ENCODE results near the gene MYBPHL. TPM values are rescaled to one million over a fixed set of nuclear protein-coding genes. Genes with fewer than 3 reads are reported as not detected.

Gene MYBPHL
- total RNA-seq, 1 donor, result not detected

DNA sequence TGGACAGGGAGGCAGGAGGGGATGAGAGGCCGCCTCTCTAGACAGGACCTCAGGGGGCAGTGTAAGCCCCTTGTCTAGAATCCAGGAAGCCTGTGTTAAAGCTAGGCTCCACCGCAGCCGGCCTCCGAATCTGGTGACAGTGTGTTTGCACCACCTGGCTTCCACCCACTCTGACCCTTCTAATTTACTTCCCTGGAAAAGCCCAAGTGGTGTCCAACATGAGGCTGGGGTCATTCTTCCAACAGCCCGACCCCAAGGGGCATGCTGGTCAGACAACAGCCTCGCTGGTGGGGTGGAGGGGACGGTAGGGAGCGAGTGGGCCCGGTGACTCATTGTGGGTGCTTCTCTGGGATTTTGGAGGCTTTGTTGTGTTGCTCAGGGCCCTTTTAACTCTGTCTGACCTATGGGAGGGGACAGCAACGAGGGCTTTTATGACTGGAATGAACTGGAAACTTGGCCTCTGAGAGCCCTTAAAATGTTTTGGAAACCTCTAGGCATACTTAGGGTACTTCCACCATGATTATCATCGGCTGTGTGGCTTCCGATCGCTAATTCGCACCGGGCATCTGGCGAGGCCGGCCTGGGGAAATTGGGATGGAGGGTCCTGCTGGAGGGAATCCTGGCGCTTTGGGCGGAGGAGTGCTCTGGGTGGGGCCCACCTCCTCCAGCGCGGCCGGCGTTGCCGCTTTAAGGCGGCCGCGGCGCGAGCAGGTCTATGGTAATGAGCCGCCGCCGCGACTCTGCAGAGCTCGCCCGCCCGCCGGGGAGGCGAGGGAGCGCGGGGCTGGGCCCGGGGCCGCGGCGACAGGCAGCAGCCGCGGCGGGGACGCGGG lies 57.8 kb downstream of the MYBPHL start, which contains the start of gene CELSR2:
Gene CELSR2 (plus strand): TSS at position 743 of the 833 bp plus-strand sequence. CDS start 541 bp downstream, outside the sequence.
- H3K4me1 ChIP-seq (ENCODE audit: insufficient read depth, low read length), result peaks cover 12% of the 10 kb centered on the region
- H3K4me3 ChIP-seq (ENCODE audit: low read length), result peak within 1 kb of the TSS; percentile 38

DNA sequence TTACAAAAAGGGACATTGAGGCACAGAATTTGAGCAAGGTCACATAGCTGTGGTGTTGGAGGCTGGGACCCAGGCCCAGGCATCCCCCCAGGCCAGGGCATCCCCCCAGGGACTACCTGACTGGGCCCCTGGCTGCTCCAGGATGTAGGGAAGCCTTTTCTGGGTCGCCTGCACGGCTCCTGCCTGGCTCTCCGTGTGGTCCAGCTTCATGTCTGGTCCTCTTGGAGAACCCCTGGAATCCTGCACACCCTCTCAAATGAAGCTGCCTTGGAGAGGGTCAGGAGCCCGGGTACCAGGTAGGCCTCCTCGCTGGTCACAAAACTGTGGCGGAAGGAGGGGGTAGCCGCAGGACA lies 58.4 kb downstream of the MYBPHL start:
- Histone ChIP-seq H3K4me3 (ENCODE audit: low read length) (no peak overlapping the region), H3K9me3 (ENCODE audit: low read depth, low read length) (no peaks in the 10 kb centered on the region), H3K4me1 (ENCODE audit: insufficient read depth, low read length) (peaks cover 12% of the 10 kb centered on the region), H3K27me3 (ENCODE audit: insufficient read depth, low read length) (peaks cover 10% of the 10 kb centered on the region)

More for the DNA sequence above, 57.8 kb downstream of the MYBPHL start, which contains the start of gene CELSR2:
- H3K9me3 ChIP-seq (ENCODE audit: low read depth, low read length), result no peaks in the 10 kb centered on the region
- peaks cover 10% of the 10 kb centered on the region for H3K27me3 ChIP-seq (ENCODE audit: insufficient read depth, low read length)

DNA sequence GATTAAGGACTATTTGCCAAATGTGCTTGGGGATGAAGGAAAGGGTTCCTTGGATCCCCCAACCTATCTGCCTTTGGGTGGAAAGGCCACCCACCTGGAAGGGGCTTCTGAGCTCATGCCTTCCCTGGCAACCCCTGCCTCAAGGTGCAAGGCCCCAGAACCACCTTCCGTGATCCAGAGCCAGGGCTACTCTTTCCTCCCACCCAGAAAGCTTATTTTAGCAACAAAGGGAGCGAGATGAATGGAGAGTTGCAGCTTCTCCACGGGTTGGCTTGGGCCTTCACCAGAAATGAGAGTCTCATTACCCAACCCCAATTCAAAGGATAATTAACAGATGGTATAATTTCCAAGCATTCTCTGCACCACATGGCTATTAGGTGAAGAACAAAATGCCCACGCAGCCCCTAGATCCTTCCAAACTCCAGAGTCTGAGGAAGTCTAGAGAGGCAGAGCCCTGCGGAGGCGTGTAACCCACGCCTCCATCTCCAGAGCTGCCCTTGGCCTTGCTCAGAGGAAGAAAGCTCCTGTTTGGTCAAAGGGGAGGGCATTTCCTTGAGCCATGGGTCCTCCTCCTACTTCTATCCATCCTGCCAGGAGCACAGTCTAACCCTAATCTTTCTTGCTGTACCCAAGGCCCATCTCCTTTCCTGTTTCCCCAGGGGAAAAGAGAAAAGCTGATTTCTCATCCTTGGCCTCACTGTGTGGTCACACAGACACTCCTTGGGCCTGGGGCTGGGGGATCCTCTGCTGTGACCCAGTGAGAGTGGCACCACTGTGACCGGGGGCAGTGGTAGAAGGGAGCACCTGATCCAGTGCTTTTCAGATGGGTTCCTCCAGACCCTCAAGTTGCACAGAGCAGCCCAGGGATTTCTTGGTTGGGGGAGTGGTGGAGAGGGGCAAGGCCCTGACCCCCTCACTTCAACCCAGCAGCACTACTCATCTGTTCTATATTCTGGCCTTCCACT lies 59.1 kb downstream of the MYBPHL start:
- H3K27me3 ChIP-seq (ENCODE audit: insufficient read depth, low read length), result peaks cover 10% of the 10 kb centered on the region
- H3K4me1 ChIP-seq (ENCODE audit: insufficient read depth, low read length), result peaks cover 12% of the 10 kb centered on the region
- no peak overlapping the region for H3K4me3 ChIP-seq (ENCODE audit: low read length)
- H3K9me3 ChIP-seq (ENCODE audit: low read depth, low read length), result no peaks in the 10 kb centered on the region

DNA sequence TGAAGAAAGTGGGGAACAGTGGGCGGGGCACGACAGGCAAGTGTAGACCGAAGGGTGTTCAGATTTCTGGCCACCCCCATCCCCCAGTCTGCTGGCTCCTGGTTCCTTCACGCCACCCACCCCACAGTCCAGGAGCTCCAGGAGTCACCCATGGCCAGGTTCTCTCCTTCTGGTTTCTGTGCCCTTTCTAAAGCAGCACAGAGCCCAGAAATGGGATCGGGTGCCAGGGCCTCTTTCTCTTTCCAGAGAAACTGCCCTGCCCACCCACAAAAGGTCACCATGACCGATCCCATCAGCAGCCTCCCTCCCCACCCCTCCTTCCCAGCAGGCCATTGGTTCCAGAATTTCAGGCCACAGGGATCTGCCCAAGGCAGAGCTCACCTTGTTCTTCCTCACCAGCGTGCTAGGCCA lies 60.7 kb downstream of the MYBPHL start:
- Histone ChIP-seq H3K4me1 (ENCODE audit: insufficient read depth, low read length) (peaks cover 12% of the 10 kb centered on the region), H3K9me3 (ENCODE audit: low read depth, low read length) (no peaks in the 10 kb centered on the region), H3K27me3 (ENCODE audit: insufficient read depth, low read length) (peaks cover 10% of the 10 kb centered on the region), H3K4me3 (ENCODE audit: low read length) (no peak overlapping the region)

DNA sequence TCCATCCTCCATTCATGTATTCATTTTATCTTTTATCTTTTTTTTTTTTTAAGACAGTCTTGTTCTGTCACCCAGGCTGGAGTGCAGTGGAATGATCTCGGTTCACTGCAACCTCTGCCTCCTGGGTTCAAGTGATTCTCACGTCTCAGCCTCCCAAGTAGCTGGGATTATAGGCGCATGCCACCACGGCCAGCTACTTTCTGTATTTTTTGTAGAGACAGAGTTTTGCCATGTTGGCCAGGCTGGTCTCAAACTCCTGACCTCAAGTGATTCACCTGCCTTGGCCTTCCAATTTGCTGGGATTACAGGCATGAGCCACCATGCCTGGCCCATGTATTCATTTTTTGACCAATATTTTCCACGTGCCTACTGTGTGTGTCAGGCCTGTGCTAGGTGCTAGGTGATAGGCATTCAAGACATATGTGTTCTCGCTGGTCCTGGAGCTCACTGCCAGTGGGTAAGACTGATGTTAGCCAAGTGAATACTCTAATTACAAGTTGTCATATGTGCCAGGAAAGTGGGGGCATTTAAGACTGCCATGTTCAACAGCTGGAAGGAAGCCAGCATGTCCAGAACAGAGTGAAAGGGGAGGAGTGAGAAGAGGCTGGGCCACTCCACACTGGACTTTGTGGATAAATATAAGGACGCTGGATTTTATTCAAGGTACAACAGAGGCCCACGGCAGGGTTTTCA lies 62.8 kb downstream of the MYBPHL start:
- H3K9me3 ChIP-seq (ENCODE audit: low read depth, low read length), result no peaks in the 10 kb centered on the region
- peaks cover 2% of the 10 kb centered on the region for H3K27me3 ChIP-seq (ENCODE audit: insufficient read depth, low read length)
- H3K4me1 ChIP-seq (ENCODE audit: insufficient read depth, low read length), result peaks cover 3% of the 10 kb centered on the region
- H3K4me3 ChIP-seq (ENCODE audit: low read length), result no peak overlapping the region

DNA sequence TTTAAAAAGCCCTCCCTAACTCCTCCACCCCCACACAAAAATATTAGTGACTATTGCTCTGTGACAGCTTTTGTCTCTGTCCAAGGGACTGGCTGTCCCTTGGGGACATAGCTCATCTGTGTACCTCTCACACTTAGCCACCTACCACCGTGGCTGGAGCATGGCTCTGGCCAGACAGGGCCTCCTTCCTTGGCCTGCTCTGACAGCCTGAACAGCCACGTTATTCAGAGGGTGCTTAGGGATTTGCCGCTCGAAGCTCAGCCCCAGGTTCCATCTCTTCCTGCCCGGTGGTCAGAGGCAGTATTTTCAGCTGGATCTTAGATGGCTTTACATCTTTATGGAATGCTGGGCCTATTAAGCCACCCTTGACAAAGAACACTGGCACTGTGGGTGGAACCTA lies 63.6 kb downstream of the MYBPHL start:
- no peak overlapping the region for H3K4me3 ChIP-seq (ENCODE audit: low read length)
- H3K9me3 ChIP-seq (ENCODE audit: low read depth, low read length), result no peaks in the 10 kb centered on the region
- H3K27me3 ChIP-seq (ENCODE audit: insufficient read depth, low read length), result peaks cover 2% of the 10 kb centered on the region
- no peaks in the 10 kb centered on the region for H3K4me1 ChIP-seq (ENCODE audit: insufficient read depth, low read length)

DNA sequence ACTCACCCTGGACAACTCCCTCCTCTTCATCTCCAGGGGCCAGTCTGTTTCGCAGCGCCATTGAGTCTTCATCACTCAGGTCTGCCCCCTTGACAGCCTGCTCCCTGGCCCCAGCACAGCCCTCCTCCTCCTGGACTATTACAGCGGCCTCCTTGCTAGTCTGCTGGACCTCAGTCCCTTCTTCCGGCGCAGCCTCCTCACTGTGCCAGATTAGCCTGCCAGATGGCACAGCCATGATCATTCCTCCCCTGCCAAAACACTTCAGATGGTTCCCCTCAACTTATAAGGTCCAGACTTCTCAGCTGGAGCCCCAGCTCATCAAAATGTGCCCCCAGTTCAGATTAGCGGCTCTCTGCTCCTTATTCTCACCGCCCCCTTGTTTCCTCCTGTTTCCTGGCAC lies 64.4 kb downstream of the MYBPHL start:
- H3K4me1 ChIP-seq (ENCODE audit: insufficient read depth, low read length), result no peaks in the 10 kb centered on the region
- H3K27me3 ChIP-seq (ENCODE audit: insufficient read depth, low read length), result peaks cover 2% of the 10 kb centered on the region
- no peak overlapping the region for H3K4me3 ChIP-seq (ENCODE audit: low read length)
- no peaks in the 10 kb centered on the region for H3K9me3 ChIP-seq (ENCODE audit: low read depth, low read length)

Other genes starting within 250 kb of the MYBPHL start
- gene TAF13, start 231.0 kb downstream of the MYBPHL start, total RNA-seq, result 59.2 TPM
- gene TMEM167B, start 216.2 kb downstream of the MYBPHL start, total RNA-seq, result 65.1 TPM
- gene ELAPOR1, start 192.9 kb downstream of the MYBPHL start, total RNA-seq, result 5.6 TPM
- gene SARS1, start 93.1 kb downstream of the MYBPHL start, total RNA-seq, result 87.1 TPM
- 1.4 TPM for gene CELSR2, start 57.5 kb downstream of the MYBPHL start, total RNA-seq
- 0.73 TPM for gene PSRC1, start 23.9 kb downstream of the MYBPHL start, total RNA-seq
- gene SORT1, start 90.9 kb upstream of the MYBPHL start, total RNA-seq, result 9.3 TPM
- gene PSMA5, start 119.4 kb upstream of the MYBPHL start, total RNA-seq, result 30.7 TPM
- gene SYPL2, start 159.5 kb upstream of the MYBPHL start, total RNA-seq, result not detected
- gene ATXN7L2, start 176.9 kb upstream of the MYBPHL start, total RNA-seq, result 4.4 TPM
- 7.9 TPM for gene CYB561D1, start 187.1 kb upstream of the MYBPHL start, total RNA-seq
- gene AMIGO1, start 202.7 kb upstream of the MYBPHL start, total RNA-seq, result 9.2 TPM
- gene GPR61, start 232.9 kb upstream of the MYBPHL start, total RNA-seq, result 0.94 TPM
- 8.9 TPM for gene GNAI3, start 241.6 kb upstream of the MYBPHL start, total RNA-seq

Measured in mononuclear cell (primary cell).